HG02798 (cell line): ENCODE data around the gene MSX2.

Source experiments
- ATAC-seq: cut with Tn5 transposase; IDR thresholded peaks from one replicate; pipeline ENCODE4 v1.9.1; 2021; ENCODE audit warnings: mild to moderate bottlenecking; ENCODE audit not compliant: unreplicated experiment, poor library complexity

The MSX2 gene

GRCh38 chr5:174717826-174718455, 6.4 kb upstream of the MSX2 start:
- ATAC-seq, result no peak

- ATAC-seq, result no peak
Measured at GRCh38 chr5:174718880-174719610, 5.3 kb upstream of the MSX2 start.

GRCh38 chr5:174719793-174720611, 4.4 kb upstream of the MSX2 start:
- no peak for ATAC-seq

GRCh38 chr5:174720612-174721529, 3.5 kb upstream of the MSX2 start:
- no peak for ATAC-seq

- ATAC-seq, result no peak
Measured at GRCh38 chr5:174721530-174722432, 2.6 kb upstream of the MSX2 start.

- ATAC-seq, result no peak
Measured at GRCh38 chr5:174722500-174722899, 1.9 kb upstream of the MSX2 start.

GRCh38 chr5:174723315-174723978, 935 bp upstream of the MSX2 start:
- ATAC-seq, result no peak

- no peak for ATAC-seq
Measured at GRCh38 chr5:174723979-174724483, 351 bp upstream of the MSX2 start.

GRCh38 chr5:174725261-174725990, 1.0 kb downstream of the MSX2 start:
- no peak for ATAC-seq

- no peak for ATAC-seq
Measured at GRCh38 chr5:174725991-174726601, 1.7 kb downstream of the MSX2 start.

- no peak for ATAC-seq
Measured at GRCh38 chr5:174726916-174727793, 2.8 kb downstream of the MSX2 start.

GRCh38 chr5:174727794-174728680, 3.7 kb downstream of the MSX2 start:
- no peak for ATAC-seq

- ATAC-seq, result no peak
Measured at GRCh38 chr5:174729075-174729680, 4.8 kb downstream of the MSX2 start.

- ATAC-seq, result no peak
Measured at GRCh38 chr5:174731214-174732035, 7.0 kb downstream of the MSX2 start.
